ENCODE results near the gene PTPN3. TPM values are rescaled to one million over a fixed set of nuclear protein-coding genes. Genes with fewer than 3 reads are reported as not detected.

The PTPN3 gene
- polyA plus RNA-seq, 1 donor (not counting 4 experiments of a cell fraction or from before 2014, with no cell fraction given), result 19.9 TPM

- Histone ChIP-seq H3K9me3 (ENCODE audit: control insufficient read depth, low read depth, low read length) (no peaks in the 10 kb centered on the region), H3K4me2 (ENCODE audit: control insufficient read depth, extremely low read depth, insufficient read depth, low read depth, low read length) (no peak overlapping the region), H3K79me2 (ENCODE audit: control insufficient read depth, insufficient read depth, low read length) (no peaks in the 10 kb centered on the region), H3K27me3 (ENCODE audit: control insufficient read depth, extremely low read depth, insufficient read depth, low read length) (no peaks in the 10 kb centered on the region), H4K20me1 (ENCODE audit: control insufficient read depth, extremely low read depth, insufficient read depth, low read length) (no peaks in the 10 kb centered on the region), H2AFZ (ENCODE audit: control insufficient read depth, low read length) (no peak overlapping the region), H3K9ac (ENCODE audit: control insufficient read depth, extremely low read depth, insufficient read depth, low read length) (no peak overlapping the region), H3K9me1 (ENCODE audit: control insufficient read depth, extremely low read depth, insufficient read depth, low read length) (no peaks in the 10 kb centered on the region), H3K27ac (ENCODE audit: control insufficient read depth, insufficient read depth, low read length) (no peak overlapping the region), H3K36me3 (ENCODE audit: control insufficient read depth in 2 of 2, extremely low read depth in 1 of 2, insufficient read depth in 2 of 2, low read length in 2 of 2) (no peaks in the 10 kb centered on the region), H3K4me1 (ENCODE audit: control insufficient read depth, extremely low read depth, insufficient read depth, low read length) (peaks cover 16% of the 10 kb centered on the region), H3K4me3 (ENCODE audit: control insufficient read depth in 2 of 3, extremely low read depth in 1 of 3, insufficient read depth in 2 of 3, low read depth in 1 of 3, low read length in 3 of 3) (no peak overlapping the region)
- dilution Hi-C loops (cut with MboI; ENCODE audit: extremely low pct_ligation_motif_present, low sequenced_read_pairs), result no loop called here
- DNase-seq (ENCODE audit: low read depth, low spot score) (no peak), FAIRE-seq (peak; percentile 46)
- TF ChIP-seq CTCF (optimal IDR thresholded peaks at IDR 0.05 in 1 of 3, IDR thresholded peaks at IDR 0.05 in 1 of 3, conservative IDR thresholded peaks at IDR 0.05 in 1 of 3; ENCODE audit: extremely low read depth in 1 of 3, insufficient read depth in 2 of 3, low read length in 3 of 3) (no peak), EZH2 (IDR thresholded peaks at IDR 0.05; ENCODE audit: low read length) (no peak)
These were observed 19.8 kb upstream of the PTPN3 start for GRCh38 chr9:109517901-109518377.

- TF ChIP-seq CTCF (optimal IDR thresholded peaks at IDR 0.05 in 1 of 3, IDR thresholded peaks at IDR 0.05 in 1 of 3, conservative IDR thresholded peaks at IDR 0.05 in 1 of 3; ENCODE audit: extremely low read depth in 1 of 3, insufficient read depth in 2 of 3, low read length in 3 of 3) (no peak), EZH2 (IDR thresholded peaks at IDR 0.05; ENCODE audit: low read length) (no peak)
- no peak for DNase-seq (ENCODE audit: low read depth, low spot score)
- H3K4me3 ChIP-seq (ENCODE audit: control insufficient read depth in 2 of 3, extremely low read depth in 1 of 3, insufficient read depth in 2 of 3, low read depth in 1 of 3, low read length in 3 of 3), result no peak overlapping the region
- H3K4me1 ChIP-seq (ENCODE audit: control insufficient read depth, extremely low read depth, insufficient read depth, low read length), result peaks cover 5% of the 10 kb centered on the region
- no peaks in the 10 kb centered on the region for H3K9me3 ChIP-seq (ENCODE audit: control insufficient read depth, low read depth, low read length)
- no peaks in the 10 kb centered on the region for H3K36me3 ChIP-seq (ENCODE audit: control insufficient read depth in 2 of 2, extremely low read depth in 1 of 2, insufficient read depth in 2 of 2, low read length in 2 of 2)
- no peak overlapping the region for H3K4me2 ChIP-seq (ENCODE audit: control insufficient read depth, extremely low read depth, insufficient read depth, low read depth, low read length)
- no peak overlapping the region for H2AFZ ChIP-seq (ENCODE audit: control insufficient read depth, low read length)
- H3K27ac ChIP-seq (ENCODE audit: control insufficient read depth, insufficient read depth, low read length), result no peak overlapping the region
- no peaks in the 10 kb centered on the region for H3K9me1 ChIP-seq (ENCODE audit: control insufficient read depth, extremely low read depth, insufficient read depth, low read length)
- no peak overlapping the region for H3K9ac ChIP-seq (ENCODE audit: control insufficient read depth, extremely low read depth, insufficient read depth, low read length)
- no peak for FAIRE-seq
- no peaks in the 10 kb centered on the region for H3K79me2 ChIP-seq (ENCODE audit: control insufficient read depth, insufficient read depth, low read length)
- no peaks in the 10 kb centered on the region for H4K20me1 ChIP-seq (ENCODE audit: control insufficient read depth, extremely low read depth, insufficient read depth, low read length)
- H3K27me3 ChIP-seq (ENCODE audit: control insufficient read depth, extremely low read depth, insufficient read depth, low read length), result no peaks in the 10 kb centered on the region
- dilution Hi-C loops (cut with MboI; ENCODE audit: extremely low pct_ligation_motif_present, low sequenced_read_pairs), result no loop called here
These were observed 15.8 kb upstream of the PTPN3 start for GRCh38 chr9:109513871-109514270.
